ENCODE measurements around the gene ISG20L2.

Gene ISG20L2

GRCh38 chr1:156676820-156677615 lies 51.5 kb downstream of the ISG20L2 start, which contains the start of gene NES:
Gene NES (minus strand): TSS chr1:156677407. CDS start chr1:156677264, 143 bp downstream.
- peak within 1 kb of the TSS; percentile 85 for H3K9ac ChIP-seq (ENCODE audit: low read depth, low read length)

GRCh38 chr1:156676114-156676819 lies 52.3 kb downstream of the ISG20L2 start:
- Histone ChIP-seq H3K4me3 (ENCODE audit: low read length) (peak overlapping the region; percentile 71), H3K36me3 (ENCODE audit: insufficient read depth, low read length) (peaks cover 10% of the 10 kb centered on the region), H3K27me3 (ENCODE audit: control insufficient read depth, insufficient read depth, low read length) (peaks cover 27% of the 10 kb centered on the region), H3K4me2 (ENCODE audit: low read length) (peak overlapping the region; percentile 84), H3K9ac (ENCODE audit: low read depth, low read length) (peak overlapping the region; percentile 85), H3K4me1 (ENCODE audit: control insufficient read depth, insufficient read depth, low read length) (peaks cover 34% of the 10 kb centered on the region), H3K9me3 (replicated peaks; ENCODE audit: low read length) (no peaks in the 10 kb centered on the region)

More at GRCh38 chr1:156676820-156677615, 51.5 kb downstream of the ISG20L2 start, which contains the start of gene NES:
- Histone ChIP-seq H3K9me3 (replicated peaks; ENCODE audit: low read length) (no peaks in the 10 kb centered on the region), H3K4me1 (ENCODE audit: control insufficient read depth, insufficient read depth, low read length) (peaks cover 34% of the 10 kb centered on the region), H3K4me3 (ENCODE audit: low read length) (peak within 1 kb of the TSS; percentile 71), H3K27me3 (ENCODE audit: control insufficient read depth, insufficient read depth, low read length) (peaks cover 29% of the 10 kb centered on the region), H3K36me3 (ENCODE audit: insufficient read depth, low read length) (peaks cover 6% of the 10 kb centered on the region), H3K4me2 (ENCODE audit: low read length) (peak within 1 kb of the TSS; percentile 84)

GRCh38 chr1:156675210-156676113 lies 53.1 kb downstream of the ISG20L2 start:
- Histone ChIP-seq H3K4me1 (ENCODE audit: control insufficient read depth, insufficient read depth, low read length) (peaks cover 34% of the 10 kb centered on the region), H3K36me3 (ENCODE audit: insufficient read depth, low read length) (peaks cover 14% of the 10 kb centered on the region), H3K27me3 (ENCODE audit: control insufficient read depth, insufficient read depth, low read length) (peaks cover 22% of the 10 kb centered on the region), H3K9me3 (replicated peaks; ENCODE audit: low read length) (no peaks in the 10 kb centered on the region), H3K4me3 (ENCODE audit: low read length) (peak overlapping the region; percentile 71), H3K9ac (ENCODE audit: low read depth, low read length) (peak overlapping the region; percentile 85), H3K4me2 (ENCODE audit: low read length) (peak overlapping the region; percentile 84)

GRCh38 chr1:156673387-156674121 lies 55.0 kb downstream of the ISG20L2 start:
- Histone ChIP-seq H3K4me3 (ENCODE audit: low read length) (peak overlapping the region; percentile 71), H3K4me1 (ENCODE audit: control insufficient read depth, insufficient read depth, low read length) (peaks cover 34% of the 10 kb centered on the region), H3K36me3 (ENCODE audit: insufficient read depth, low read length) (peaks cover 14% of the 10 kb centered on the region), H3K27me3 (ENCODE audit: control insufficient read depth, insufficient read depth, low read length) (peaks cover 11% of the 10 kb centered on the region), H3K9ac (ENCODE audit: low read depth, low read length) (peak overlapping the region; percentile 85), H3K9me3 (replicated peaks; ENCODE audit: low read length) (no peaks in the 10 kb centered on the region), H3K4me2 (ENCODE audit: low read length) (peak overlapping the region; percentile 84)

Data from skeletal muscle satellite cell (primary cell).